ENCODE results near the gene FBXW4.

- no peak for TF ChIP-seq CTCF (IDR thresholded peaks at IDR 0.05)
- TF ChIP-seq POLR2A (IDR thresholded peaks at IDR 0.05): no peak
Measured at GRCh38 chr10:101562231-101562630, 132.7 kb downstream of the FBXW4 start.

Data from right lobe of liver (tissue), 4 donors.